ENCODE results near the gene HOXD10.

HOXD10 gene

DNA sequence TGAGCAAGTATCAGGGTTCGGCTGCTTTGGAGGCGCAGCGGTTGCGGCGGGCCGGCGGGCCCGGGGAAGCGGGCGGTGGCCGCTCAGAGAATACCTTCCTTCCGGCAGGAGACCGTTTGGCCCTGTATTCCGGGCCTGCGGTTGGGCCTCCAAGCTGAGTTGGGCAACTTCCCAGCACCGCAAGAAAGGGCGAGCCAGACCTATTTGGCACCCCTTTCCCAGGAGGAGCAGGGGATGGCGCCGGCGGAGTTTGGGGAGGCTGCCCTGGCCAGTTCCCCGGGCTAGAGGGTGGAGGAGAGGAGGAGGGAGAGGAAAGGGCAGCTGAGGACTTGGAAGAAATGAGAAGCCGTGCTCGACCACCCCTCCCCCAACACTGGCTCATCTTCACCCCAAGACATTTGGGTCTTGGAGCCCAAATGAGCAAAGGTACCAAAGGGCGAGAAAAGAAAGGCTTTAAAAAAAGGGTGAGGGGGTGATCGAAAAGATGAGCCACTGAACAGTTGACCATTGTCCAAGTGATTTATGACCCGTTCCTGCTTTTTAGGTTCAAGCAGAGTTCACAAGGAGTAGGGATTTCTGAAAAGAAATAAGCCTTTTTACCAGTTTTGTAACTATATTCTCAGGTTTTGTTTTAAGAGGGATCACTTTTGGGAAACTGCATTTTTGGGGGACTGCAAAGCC, 48.9 kb downstream of the HOXD10 start:
- no peak for DNase-seq

DNA sequence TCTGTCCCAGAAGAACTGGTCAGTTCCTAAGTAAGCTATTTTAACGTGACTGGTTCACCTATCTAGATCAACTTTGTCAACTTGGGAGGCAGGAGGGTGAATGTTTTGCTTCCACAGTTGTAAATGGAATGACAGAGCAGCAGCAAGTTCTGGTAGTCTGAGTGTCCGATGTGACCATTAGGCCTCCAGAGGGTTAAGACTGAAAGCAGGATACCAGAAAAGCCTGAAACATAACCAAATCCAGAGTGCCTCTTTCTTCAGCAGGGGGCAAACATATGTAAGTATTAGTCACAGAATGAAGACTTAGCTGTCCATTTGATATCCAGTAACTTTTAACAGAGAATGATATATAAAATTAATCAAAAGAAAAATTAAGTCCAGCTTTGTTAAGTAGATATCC, 49.7 kb downstream of the HOXD10 start:
- no peak for DNase-seq

GRCh38 chr2:176167398-176167797, 50.8 kb downstream of the HOXD10 start:
- no peak for DNase-seq

DNA sequence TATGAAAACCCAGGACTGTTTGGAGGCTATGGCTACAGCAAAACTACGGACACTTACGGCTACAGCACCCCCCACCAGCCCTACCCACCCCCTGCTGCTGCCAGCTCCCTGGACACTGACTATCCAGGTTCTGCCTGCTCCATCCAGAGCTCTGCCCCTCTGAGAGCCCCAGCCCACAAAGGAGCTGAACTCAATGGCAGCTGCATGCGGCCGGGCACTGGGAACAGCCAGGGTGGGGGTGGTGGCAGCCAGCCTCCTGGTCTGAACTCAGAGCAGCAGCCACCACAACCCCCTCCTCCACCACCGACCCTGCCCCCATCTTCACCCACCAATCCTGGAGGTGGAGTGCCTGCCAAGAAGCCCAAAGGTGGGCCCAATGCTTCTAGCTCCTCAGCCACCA, 52.6 kb downstream of the HOXD10 start:
- DNase-seq: no peak

All from inflammatory macrophage (primary cell).